Endometrium (tissue), 2 donors: Measurements from ENCODE around the gene PFKFB1.
"Not testable (repeated sequence)": the region's sequence is repeated elsewhere in the genome, so short reads cannot be mapped to it uniquely, and the experiment has no call there.

Experiments
- FAIRE-seq: peaks from 2 replicates; lab custom pipeline; 2012; peaks lifted over from hg19 to GRCh38; lab: Jason Lieb, UNC
- donor health status: control.
- donor health status: control.

The PFKFB1 gene

DNA sequence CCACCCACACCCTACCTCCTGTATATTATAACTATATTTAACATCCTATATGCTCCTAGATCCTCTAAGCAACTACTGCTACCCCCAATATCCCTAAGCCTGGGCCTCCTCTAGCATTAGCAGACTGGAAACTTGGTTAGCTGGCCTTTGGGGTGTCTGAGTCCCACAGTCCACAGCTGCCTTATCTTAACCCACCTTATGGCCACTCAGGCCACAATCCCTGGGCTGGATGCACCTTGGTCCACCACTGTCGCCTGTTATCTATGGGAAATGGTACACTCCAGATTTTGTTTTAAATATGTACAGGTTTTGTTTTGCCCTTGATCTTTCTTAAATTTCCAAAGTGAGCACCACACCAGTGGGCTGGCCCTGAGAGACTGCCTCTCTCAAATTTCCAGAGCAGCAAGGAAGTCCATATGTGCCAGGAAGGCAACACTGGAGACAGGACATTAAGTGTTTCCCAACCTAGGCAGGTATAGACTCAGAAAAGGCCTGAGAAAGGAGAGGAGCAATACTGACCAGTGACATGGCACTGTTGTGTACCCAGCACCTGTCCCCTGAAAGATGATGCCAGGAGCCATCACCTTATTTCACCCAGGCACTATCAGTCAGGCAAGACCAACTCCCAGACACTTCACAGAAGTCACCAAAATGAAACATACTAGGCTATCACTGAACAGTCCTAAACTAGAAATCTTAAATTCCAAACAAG, 921 bp downstream of the PFKFB1 start:
- FAIRE-seq, result no peak

DNA sequence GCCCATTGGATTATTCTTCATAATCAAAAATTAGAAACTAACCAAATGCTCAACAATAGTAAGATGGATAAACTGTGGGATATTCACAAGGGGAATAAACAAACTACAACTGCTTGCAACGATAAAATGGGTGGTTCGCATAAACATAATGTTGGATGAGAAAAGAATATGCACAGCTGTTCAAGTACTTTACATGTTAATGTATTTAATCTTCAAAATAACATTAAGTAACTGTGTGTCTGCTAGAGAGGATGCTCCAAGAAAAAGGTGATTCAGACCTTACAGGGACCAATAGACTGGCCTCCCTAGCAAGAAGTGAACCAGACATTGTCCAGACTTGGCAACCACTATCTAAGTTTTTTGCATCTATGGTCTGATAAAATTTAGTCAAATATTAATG, 2.3 kb downstream of the PFKFB1 start:
- no peak for FAIRE-seq

DNA sequence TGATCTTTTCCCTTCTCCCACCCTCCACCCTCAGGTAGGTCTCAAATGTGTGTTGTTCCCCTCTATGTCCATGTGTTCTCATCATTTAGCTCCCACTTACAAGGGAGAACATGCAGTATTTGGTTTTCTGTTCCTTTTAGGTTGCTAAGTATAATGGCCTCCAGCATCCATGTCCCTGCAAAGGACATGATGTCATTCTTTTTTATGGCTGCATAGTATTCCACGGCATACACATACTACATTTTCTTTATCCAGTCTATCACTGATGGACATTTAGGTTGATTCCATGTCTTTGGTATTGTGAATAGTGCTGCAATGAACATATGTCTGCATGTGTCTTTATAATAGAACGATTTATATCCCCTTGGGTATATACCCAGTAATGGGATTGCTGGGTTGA, 10.7 kb downstream of the PFKFB1 start:
- FAIRE-seq, result not testable (repeated sequence)

DNA sequence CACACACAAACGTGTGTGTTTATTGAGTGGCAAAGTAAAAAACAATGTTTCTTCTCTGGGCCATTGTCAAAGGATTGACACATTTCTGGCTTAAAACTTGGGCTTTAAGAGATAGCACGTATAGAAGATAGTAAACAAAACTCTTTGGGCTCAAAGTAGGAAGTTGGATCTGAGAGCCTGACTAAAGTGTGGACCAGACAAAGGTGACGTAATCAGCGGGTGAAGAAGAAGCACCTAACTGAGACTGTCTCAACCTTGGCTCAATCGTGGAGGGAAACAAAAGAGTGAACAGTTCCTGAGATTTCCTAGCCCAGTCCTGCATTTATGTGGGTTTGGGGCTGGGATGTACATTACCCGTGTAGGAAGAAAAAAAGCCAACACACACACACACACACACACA, 13.7 kb downstream of the PFKFB1 start:
- FAIRE-seq, result no peak

DNA sequence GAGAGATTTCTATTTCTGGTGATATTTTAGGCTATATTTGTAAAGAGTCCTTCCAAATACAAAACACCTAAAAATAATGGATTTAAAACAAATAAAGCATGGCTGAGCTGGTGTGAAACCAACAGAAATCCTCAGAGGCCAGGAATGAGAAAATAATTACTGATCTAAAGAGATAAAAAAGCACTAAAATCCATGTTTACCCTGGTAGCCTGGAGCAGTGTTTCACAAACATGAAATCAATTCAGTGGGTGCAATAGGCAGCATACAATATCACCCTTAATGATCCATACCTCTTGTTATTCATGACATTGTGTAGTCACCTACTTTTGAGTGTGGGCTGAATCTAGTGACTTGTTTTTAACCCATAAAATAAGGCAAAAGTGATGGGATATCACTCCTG, 14.6 kb downstream of the PFKFB1 start:
- no peak for FAIRE-seq

DNA sequence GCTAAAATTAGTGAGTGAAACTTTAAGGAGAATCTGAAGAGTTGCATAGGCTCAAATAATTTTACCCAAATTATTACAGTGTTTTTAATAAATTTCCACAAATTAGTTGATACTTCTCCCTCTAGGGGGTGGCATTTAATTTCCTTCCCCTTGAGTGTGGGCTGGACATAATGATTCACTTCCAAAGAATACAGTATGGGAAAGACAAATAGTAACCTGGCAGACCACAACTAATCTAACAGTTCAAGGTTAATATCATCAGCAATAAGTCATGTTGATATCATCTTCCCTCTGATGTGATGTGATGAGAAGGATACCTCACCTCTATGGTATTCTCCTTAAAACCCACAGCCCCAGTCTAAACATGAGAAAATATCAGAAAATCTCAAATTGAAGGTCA, 15.5 kb downstream of the PFKFB1 start:
- FAIRE-seq, result no peak

DNA sequence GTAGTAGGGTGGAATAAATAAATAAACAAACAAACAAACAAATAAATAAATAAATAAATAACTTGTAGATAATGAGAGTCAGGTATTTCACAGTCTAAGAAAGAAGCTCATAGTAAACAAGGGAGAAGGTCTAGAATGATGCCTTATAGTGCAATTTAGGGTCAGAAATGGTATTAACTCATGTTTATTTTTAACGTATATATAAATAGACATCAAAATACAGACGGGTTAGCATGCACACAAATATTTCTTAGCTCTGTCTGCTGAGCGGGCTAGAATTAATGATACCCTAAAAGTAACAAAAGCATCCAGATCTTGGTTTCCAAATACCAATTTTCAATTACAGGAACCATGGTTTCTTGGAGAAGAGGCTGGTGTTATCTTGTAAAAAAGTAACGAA, 16.6 kb downstream of the PFKFB1 start:
- FAIRE-seq, result no peak

DNA sequence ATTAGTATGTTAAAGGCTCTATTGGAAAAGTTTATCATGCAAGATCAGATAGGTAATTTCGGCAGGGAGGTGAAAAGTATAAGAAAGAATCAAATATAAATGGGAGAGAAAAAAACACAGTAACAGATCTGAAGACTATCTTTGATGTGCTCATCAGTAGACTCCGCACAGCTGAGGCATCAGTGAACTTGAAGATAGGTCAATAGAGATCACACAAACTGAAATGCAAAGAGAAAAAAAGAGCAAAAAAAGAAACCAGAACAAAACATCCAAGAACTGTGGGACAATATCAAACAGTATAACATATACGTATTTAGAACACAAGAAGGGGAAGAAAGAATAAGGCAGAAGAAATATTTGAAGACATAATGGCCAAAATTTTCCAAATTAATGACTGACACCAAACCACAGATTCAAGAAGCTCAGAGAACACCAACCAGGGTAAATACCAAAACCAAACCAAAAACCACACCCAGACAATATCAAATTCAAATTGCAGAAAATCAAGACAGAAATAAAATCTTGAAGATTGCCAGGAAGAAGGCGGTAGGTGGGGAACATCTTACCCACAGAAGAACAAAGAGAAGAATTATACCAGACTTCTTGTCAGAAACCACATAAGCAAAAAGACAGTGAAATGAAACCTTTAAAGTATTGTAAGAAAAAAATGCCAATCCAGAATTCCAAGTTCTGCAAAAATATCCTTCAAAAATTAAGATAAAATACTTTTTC, 29.1 kb downstream of the PFKFB1 start:
- FAIRE-seq, result no peak

DNA sequence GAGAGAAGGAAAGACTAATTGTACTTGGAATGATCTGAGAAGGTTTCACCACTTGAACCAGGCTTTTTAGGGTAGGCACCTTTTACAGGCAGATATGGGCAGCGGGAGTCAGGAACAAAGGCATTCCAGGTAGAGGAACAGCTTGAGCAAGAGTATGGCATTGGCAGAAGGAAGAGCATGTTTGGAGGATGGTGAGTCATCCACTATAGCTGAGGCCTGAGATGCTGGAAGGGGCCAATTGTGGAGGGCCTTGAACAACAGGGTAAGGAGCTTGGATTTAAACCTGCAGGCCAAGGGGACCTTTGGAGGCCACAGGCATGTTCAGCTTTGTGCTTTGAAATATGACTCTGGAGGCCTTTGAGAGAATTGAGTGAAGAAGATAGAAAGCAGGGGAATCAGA, 32.2 kb downstream of the PFKFB1 start:
- no peak for FAIRE-seq

DNA sequence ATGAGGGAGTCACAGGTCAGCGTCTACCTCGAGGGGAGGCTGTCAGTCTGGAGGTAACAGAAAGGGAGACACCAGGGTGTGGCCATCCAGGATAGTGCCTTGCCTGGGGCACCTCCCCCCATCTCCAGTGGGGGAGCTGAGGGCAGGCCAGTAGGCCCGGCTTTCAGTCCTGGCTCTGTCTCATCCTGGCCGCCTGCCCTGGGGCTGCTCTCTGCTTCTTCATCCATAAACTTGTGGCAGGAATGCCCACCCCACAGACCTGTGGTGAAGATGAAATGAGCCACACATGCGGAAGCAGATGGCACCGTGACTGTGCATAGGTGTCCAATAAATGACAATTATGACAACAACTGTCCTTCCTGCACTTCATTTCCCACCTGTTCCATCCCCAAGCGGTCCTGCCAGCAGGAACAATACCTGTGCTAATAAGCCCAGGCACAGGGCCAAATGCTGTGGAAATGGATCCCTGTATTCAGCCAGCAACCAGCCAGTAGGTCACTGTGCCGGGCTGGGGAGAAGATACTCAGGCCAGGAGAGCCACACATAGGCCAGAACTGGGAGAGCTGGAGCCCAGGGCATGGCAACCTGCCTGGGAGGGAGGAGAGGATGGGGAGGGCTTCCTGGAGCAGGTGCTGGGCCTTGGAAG, 43.1 kb downstream of the PFKFB1 start:
- FAIRE-seq, result no peak

DNA sequence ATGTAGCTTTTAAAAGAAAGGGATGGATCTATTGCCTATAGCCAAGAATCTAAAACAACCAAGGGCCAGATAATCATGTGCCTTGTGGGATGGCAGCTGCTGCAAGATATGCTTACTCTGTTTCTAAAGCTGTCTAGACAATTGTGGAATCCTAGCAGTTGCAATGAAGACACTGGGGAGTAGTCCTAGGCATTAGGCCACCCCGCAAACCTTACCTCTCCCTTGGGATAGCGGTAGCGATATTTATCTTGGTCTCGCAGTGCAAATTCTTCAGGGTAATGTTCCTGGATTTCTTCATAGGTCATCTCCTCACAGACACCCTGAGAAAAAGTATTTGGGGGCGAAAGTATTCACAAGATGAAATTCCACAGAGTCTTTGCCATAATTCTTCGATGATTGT, 48.8 kb downstream of the PFKFB1 start:
- no peak for FAIRE-seq

DNA sequence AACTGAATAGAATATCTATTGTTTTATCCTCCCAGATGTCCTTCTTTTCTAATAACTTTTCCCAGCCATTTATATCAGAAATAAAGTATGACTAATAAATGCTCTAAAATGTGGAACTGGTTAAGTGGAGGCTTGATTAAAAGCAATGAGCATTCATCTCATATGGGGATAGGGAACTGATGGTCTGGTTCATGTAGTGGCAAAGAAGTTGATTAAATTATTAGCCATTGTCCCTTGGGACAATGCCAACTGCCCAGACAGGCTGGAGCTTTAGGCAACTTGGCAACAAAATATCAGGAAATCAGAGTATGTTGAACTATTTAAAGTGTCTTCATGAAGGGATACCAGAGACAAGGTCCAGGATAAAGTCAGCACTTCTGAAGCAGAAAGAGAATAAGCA, 49.2 kb downstream of the PFKFB1 start:
- no peak for FAIRE-seq

DNA sequence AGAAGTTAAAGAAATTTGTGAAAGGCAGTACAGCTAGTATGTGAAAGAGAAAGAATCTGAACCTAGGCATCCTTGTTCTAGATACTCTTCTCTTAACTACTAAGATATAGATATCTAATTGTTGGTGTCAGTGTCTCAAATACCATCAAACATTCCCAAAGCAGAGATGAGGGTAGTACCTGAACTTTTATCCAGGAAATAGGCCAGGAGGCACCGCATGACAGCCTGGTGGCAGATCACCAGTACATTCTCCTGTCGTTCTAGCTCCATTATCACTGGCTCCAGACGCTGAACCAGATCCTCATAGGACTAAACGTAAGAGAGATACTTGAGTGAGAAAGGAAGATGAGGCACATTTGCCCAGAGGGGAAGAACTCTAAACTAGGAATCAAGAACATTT, 56.6 kb downstream of the PFKFB1 start:
- FAIRE-seq, result no peak

DNA sequence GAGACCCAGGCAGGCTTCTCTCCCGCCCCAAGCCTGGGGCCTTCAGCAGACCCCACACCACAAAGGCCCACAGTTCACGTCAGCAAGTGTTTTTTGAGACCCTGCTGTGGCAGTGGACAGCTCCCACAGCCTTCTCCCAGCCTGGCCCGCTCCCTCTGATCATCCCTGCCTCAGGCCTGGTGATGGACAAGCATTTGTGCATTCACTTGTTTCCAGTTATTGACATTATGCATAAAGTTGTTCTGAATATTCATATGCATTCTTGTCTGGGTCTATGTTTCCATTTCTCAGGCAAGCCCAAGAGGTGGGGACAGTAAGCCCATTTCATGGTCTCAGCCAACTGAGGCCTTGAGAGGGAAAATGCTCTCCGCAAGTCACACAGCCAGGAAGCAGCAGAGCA, 58.7 kb downstream of the PFKFB1 start:
- no peak for FAIRE-seq

DNA sequence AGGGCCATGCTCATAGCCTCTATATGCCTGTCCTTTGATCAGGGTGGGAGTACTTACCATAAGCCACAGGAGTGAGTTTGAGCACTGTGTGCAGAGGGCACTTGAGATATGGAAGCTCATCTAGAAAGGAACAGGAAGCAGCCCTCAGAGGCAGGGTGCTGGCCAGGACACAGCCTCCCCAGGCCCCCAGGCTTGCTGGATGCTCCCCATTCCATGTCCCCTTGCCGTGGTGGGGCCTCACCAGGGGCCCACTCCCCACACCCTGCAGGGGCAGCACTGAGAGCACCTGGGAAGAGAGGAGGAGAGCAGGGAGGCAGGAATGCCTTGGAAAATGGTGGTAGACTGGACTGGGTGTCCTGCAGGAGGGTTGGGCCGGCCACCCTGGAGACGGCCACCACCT, 59.1 kb downstream of the PFKFB1 start:
- FAIRE-seq, result no peak

DNA sequence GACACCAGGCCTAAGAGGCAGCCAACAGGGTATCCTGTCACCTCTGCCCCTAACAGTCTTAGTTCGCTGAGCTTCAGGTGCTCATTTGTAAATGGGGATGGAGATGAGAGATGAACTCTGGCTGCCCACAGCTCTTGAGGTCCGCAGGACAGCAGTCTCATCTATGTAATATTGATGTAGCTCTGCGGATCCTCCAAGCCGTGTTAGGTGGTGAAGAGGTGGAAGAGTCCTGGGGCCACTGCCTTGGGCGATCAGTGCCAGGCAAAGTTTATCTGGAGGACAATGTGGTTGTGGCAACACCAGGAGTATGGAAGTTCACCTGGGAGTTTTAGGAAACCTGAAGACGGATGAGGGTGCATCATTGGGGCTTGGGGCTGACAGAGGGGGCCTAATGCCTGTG, 59.9 kb downstream of the PFKFB1 start:
- no peak for FAIRE-seq

DNA sequence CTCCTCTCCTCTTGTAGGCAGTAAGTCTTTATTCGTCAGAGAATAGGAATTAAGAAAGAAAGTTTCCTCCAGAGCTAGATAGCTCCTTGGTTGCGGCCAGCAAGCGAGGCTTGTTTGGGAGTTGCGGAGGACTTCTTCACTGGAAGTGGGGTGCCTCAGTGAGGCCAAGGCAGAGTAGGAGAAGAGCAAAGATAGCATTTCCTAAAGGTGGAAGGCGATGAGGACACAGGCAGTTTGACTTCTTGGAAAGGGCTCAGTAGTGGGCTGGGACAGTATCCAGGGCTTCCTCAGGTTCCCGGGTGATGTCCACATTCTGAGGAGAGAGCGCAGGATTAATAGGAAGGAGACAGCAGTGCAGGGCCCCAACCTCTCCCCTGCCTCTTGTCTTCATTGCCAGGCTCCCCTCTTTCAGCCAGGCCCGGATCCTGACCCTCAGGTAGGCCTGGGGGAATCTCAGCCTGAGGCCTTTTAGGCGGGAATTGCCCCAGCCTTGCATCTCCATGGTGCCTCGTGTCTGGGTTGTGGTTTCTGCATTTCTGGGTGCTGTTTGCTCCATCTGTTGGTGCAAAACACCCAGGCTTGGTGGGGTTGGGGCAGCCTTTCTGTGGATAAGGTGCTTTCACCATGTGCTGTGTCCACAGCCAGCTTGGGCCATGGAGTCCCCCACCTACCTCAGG, 60.7 kb downstream of the PFKFB1 start:
- FAIRE-seq, result no peak

DNA sequence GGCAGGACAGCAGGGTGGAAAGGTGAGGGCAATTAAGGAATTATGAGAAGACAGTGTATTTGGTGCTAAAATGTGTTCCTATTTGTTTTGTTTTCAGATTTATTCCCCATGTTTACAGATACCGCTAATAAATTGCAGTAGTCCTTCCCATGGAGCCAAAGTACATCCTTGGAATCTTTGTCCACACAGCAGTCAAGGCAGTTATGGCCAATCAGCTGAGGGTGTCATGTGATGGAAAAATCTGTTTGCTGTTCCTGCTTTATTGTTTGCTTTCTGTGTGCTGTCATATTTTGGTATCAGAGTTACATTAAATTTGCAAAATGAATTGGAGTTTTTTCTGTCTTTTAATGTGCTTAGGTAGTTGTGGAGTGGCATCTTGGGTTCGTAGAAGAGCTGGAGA, 62.9 kb downstream of the PFKFB1 start:
- no peak for FAIRE-seq

DNA sequence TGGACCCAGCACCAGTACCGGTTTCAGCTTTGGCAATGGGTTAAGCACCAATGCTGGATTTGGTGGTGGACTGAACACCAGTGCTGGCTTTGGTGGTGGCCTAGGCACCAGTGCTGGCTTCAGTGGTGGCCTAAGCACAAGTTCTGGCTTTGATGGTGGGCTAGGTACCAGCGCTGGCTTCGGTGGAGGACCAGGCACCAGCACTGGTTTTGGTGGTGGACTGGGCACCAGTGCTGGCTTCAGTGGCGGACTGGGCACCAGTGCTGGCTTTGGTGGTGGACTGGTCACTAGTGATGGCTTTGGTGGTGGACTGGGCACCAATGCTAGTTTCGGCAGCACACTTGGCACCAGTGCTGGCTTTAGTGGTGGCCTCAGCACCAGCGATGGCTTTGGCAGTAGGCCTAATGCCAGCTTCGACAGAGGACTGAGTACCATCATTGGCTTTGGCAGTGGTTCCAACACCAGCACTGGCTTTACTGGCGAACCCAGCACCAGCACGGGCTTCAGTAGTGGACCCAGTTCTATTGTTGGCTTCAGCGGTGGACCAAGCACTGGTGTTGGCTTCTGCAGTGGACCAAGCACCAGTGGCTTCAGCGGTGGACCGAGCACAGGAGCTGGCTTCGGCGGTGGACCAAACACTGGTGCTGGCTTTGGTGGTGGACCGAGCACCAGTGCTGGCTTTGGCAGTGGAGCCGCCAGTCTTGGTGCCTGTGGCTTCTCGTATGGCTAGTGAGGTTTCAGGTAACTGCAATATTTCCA, 63.5 kb downstream of the PFKFB1 start:
- FAIRE-seq, result no peak

DNA sequence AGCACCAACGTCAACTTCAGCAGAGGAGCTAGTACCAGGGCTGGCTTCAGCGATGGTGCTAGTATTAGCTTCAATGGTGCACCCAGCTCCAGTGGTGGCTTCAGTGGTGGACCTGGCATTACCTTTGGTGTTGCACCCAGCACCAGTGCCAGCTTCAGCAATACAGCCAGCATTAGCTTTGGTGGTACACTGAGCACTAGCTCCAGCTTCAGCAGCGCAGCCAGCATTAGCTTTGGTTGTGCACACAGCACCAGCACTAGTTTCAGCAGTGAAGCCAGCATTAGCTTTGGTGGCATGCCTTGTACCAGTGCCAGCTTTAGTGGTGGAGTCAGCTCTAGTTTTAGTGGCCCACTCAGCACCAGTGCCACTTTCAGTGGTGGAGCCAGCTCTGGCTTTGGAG, 65.1 kb downstream of the PFKFB1 start:
- FAIRE-seq, result no peak

DNA sequence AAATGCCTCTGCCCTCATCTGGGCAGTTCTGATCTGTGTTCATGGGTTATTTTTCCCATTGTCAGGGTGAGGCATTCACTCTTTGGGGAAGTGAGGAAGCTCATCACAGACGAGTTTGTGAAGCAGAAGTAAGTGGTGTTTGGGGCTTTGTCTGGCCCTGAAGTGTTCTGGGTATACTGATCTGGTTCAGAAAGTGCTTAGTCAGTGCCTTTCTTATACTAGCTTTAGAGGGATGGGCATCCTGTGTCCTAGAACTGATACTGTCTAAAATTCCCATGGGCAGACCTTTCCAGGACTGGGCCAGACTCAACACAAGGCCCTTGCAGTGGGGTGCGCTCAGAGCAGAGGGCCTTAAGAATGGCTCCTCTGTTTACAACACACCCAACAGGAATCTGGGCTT, 67.0 kb downstream of the PFKFB1 start:
- FAIRE-seq, result no peak

DNA sequence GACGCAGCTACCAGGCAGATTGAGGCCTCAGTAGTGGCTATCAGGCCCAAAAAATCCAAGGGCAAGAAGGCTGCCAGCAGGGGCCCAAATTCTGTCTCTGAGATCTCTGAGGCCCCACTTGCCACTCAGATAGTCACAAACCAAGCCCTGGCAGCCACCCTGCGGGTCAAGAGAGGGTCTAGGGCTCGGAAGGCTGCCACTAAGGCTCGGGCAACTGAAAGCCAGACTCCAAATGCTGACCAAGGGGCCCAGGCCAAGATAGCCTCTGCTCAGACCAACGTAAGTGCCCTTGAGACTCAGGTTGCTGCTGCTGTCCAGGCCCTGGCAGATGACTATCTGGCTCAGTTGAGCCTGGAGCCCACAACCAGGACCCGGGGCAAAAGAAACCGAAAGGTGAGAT, 70.6 kb downstream of the PFKFB1 start:
- FAIRE-seq, result no peak
